Measurements from ENCODE around the gene ARHGEF26.
A peak's percentile ranks its signal among the peaks of the same experiment; 100 is the strongest.

ARHGEF26 gene

GRCh38 chr3:154156530-154156929, 35.3 kb downstream of the ARHGEF26 start:
- no peak for DNase-seq

GRCh38 chr3:154161806-154162205, 40.6 kb downstream of the ARHGEF26 start:
- DNase-seq: no peak

GRCh38 chr3:154164387-154164786, 43.2 kb downstream of the ARHGEF26 start:
- no peak for DNase-seq

- no peak for DNase-seq
These were observed 48.0 kb downstream of the ARHGEF26 start for GRCh38 chr3:154168998-154169795.

- DNase-seq: no peak
These were observed 48.6 kb downstream of the ARHGEF26 start for GRCh38 chr3:154169796-154170110.

GRCh38 chr3:154170300-154170699, 49.1 kb downstream of the ARHGEF26 start:
- DNase-seq: no peak

- no peak for DNase-seq
These were observed 53.9 kb downstream of the ARHGEF26 start for GRCh38 chr3:154175041-154175440.

- no peak for DNase-seq
These were observed 54.8 kb downstream of the ARHGEF26 start for GRCh38 chr3:154176036-154176435.

- no peak for DNase-seq
These were observed 56.2 kb downstream of the ARHGEF26 start for GRCh38 chr3:154177406-154177805.

GRCh38 chr3:154178172-154178571, 57.0 kb downstream of the ARHGEF26 start:
- DNase-seq: peak; percentile 52 to 80

- no peak for DNase-seq
These were observed 59.9 kb downstream of the ARHGEF26 start for GRCh38 chr3:154180836-154181691.

- no peak for DNase-seq
These were observed 61.2 kb downstream of the ARHGEF26 start for GRCh38 chr3:154182322-154182922.

- DNase-seq: no peak
These were observed 61.8 kb downstream of the ARHGEF26 start for GRCh38 chr3:154182975-154183374.

GRCh38 chr3:154184582-154184981, 63.4 kb downstream of the ARHGEF26 start:
- DNase-seq: no peak

- no peak for DNase-seq
These were observed 67.2 kb downstream of the ARHGEF26 start for GRCh38 chr3:154188437-154188836.

GRCh38 chr3:154188846-154189245, 67.7 kb downstream of the ARHGEF26 start:
- DNase-seq: peak; percentile 13 to 61

GRCh38 chr3:154191520-154191919, 70.3 kb downstream of the ARHGEF26 start:
- DNase-seq: no peak

GRCh38 chr3:154192225-154192624, 71.0 kb downstream of the ARHGEF26 start:
- no peak for DNase-seq

- DNase-seq: no peak
These were observed 71.9 kb downstream of the ARHGEF26 start for GRCh38 chr3:154193000-154193615.

- no peak for DNase-seq
These were observed 73.7 kb downstream of the ARHGEF26 start for GRCh38 chr3:154194877-154195276.

- no peak for DNase-seq
These were observed 74.6 kb downstream of the ARHGEF26 start for GRCh38 chr3:154195620-154196356.

- no peak for DNase-seq
These were observed 76.6 kb downstream of the ARHGEF26 start for GRCh38 chr3:154197751-154198150.

Data from inflammatory macrophage (primary cell).